ENCODE data around the gene CSTF1. TPM values are rescaled to one million over a fixed set of nuclear protein-coding genes. Genes with fewer than 3 reads are reported as not detected.

CSTF1 gene
- 25.0 and 26.8 TPM in 2 replicates for total RNA-seq

- TF ChIP-seq CTCF (IDR thresholded peaks at IDR 0.05; ENCODE audit: extremely low read depth, low read depth, low read length), result no peak
- DNase-seq (ENCODE audit: insufficient read length, low spot score, missing footprints), result peak; percentile 99
- Histone ChIP-seq H3K27me3 (ENCODE audit: insufficient read depth, low read length) (no peaks in the 10 kb centered on the region), H3K4me2 (ENCODE audit: insufficient read depth, low read length) (peak within 1 kb of the TSS; percentile 92), H3K79me2 (ENCODE audit: insufficient read depth, low read length) (peaks cover 75% of the 10 kb centered on the region), H3K36me3 (ENCODE audit: insufficient read depth, low read length) (peaks cover 43% of the 10 kb centered on the region), H3K27ac (ENCODE audit: low read depth, low read length) (peak within 1 kb of the TSS; percentile 79), H4K20me1 (ENCODE audit: insufficient read depth, low read length) (no peaks in the 10 kb centered on the region), H3K4me3 (ENCODE audit: insufficient read depth, low read length) (peak within 1 kb of the TSS; percentile 95), H2AFZ (ENCODE audit: low read length) (peak within 1 kb of the TSS; percentile 92), H3K9me3 (ENCODE audit: low read depth, low read length) (no peaks in the 10 kb centered on the region), H3K4me1 (ENCODE audit: insufficient read depth, low read length) (peaks cover 18% of the 10 kb centered on the region)
Observed at GRCh38 chr20:56392132-56392880, at the start of gene CSTF1, which contains the start of gene AURKA. Gene CSTF1 (plus strand): TSS chr20:56392645. CDS start chr20:56395553, 2,908 bp downstream. Gene AURKA (minus strand): TSS chr20:56392215. CDS start chr20:56388197, 4,018 bp downstream.

GRCh38 chr20:56342783-56343182 is 49.7 kb upstream of the CSTF1 start:
- H3K9me3 ChIP-seq (ENCODE audit: low read depth, low read length), result no peaks in the 10 kb centered on the region
- H3K79me2 ChIP-seq (ENCODE audit: insufficient read depth, low read length), result no peaks in the 10 kb centered on the region
- TF ChIP-seq CTCF (IDR thresholded peaks at IDR 0.05; ENCODE audit: extremely low read depth, low read depth, low read length), result no peak
- H2AFZ ChIP-seq (ENCODE audit: low read length), result no peak overlapping the region
- H3K4me3 ChIP-seq (ENCODE audit: insufficient read depth, low read length), result no peak overlapping the region
- H3K4me2 ChIP-seq (ENCODE audit: insufficient read depth, low read length), result no peak overlapping the region
- no peaks in the 10 kb centered on the region for H3K4me1 ChIP-seq (ENCODE audit: insufficient read depth, low read length)
- H3K36me3 ChIP-seq (ENCODE audit: insufficient read depth, low read length), result no peaks in the 10 kb centered on the region
- H3K27me3 ChIP-seq (ENCODE audit: insufficient read depth, low read length), result peaks cover 5% of the 10 kb centered on the region
- no peaks in the 10 kb centered on the region for H4K20me1 ChIP-seq (ENCODE audit: insufficient read depth, low read length)
- no peak overlapping the region for H3K27ac ChIP-seq (ENCODE audit: low read depth, low read length)
- peak; percentile 44 for DNase-seq (ENCODE audit: insufficient read length, low spot score, missing footprints)

GRCh38 chr20:56343861-56344381 is 48.5 kb upstream of the CSTF1 start:
- Histone ChIP-seq H3K4me2 (ENCODE audit: insufficient read depth, low read length) (peak overlapping the region; percentile 78), H3K4me1 (ENCODE audit: insufficient read depth, low read length) (no peaks in the 10 kb centered on the region), H2AFZ (ENCODE audit: low read length) (peak overlapping the region; percentile 78), H3K4me3 (ENCODE audit: insufficient read depth, low read length) (peak overlapping the region; percentile 36), H3K27me3 (ENCODE audit: insufficient read depth, low read length) (peaks cover 5% of the 10 kb centered on the region), H4K20me1 (ENCODE audit: insufficient read depth, low read length) (no peaks in the 10 kb centered on the region), H3K79me2 (ENCODE audit: insufficient read depth, low read length) (no peaks in the 10 kb centered on the region), H3K9me3 (ENCODE audit: low read depth, low read length) (no peaks in the 10 kb centered on the region), H3K27ac (ENCODE audit: low read depth, low read length) (no peak overlapping the region), H3K36me3 (ENCODE audit: insufficient read depth, low read length) (no peaks in the 10 kb centered on the region)
- peak; percentile 65 for TF ChIP-seq CTCF (IDR thresholded peaks at IDR 0.05; ENCODE audit: extremely low read depth, low read depth, low read length)
- DNase-seq (ENCODE audit: insufficient read length, low spot score, missing footprints), result peak; percentile 87

GRCh38 chr20:56345911-56346310 is 46.5 kb upstream of the CSTF1 start:
- no peak overlapping the region for H3K27ac ChIP-seq (ENCODE audit: low read depth, low read length)
- peaks cover 6% of the 10 kb centered on the region for H3K4me1 ChIP-seq (ENCODE audit: insufficient read depth, low read length)
- no peaks in the 10 kb centered on the region for H3K9me3 ChIP-seq (ENCODE audit: low read depth, low read length)
- no peak for TF ChIP-seq CTCF (IDR thresholded peaks at IDR 0.05; ENCODE audit: extremely low read depth, low read depth, low read length)
- H3K79me2 ChIP-seq (ENCODE audit: insufficient read depth, low read length), result no peaks in the 10 kb centered on the region
- H3K36me3 ChIP-seq (ENCODE audit: insufficient read depth, low read length), result no peaks in the 10 kb centered on the region
- peak; percentile 29 for DNase-seq (ENCODE audit: insufficient read length, low spot score, missing footprints)
- H3K4me3 ChIP-seq (ENCODE audit: insufficient read depth, low read length), result no peak overlapping the region
- no peaks in the 10 kb centered on the region for H4K20me1 ChIP-seq (ENCODE audit: insufficient read depth, low read length)
- peaks cover 5% of the 10 kb centered on the region for H3K27me3 ChIP-seq (ENCODE audit: insufficient read depth, low read length)
- H2AFZ ChIP-seq (ENCODE audit: low read length), result no peak overlapping the region
- no peak overlapping the region for H3K4me2 ChIP-seq (ENCODE audit: insufficient read depth, low read length)
